GM21367 (cell line): ENCODE measurements around the gene FHL3.

Experiments used
- ATAC-seq: cut with Tn5 transposase; IDR thresholded peaks from one replicate; pipeline ENCODE4 v1.9.1; 2021; ENCODE audit not compliant: unreplicated experiment

Gene FHL3

DNA sequence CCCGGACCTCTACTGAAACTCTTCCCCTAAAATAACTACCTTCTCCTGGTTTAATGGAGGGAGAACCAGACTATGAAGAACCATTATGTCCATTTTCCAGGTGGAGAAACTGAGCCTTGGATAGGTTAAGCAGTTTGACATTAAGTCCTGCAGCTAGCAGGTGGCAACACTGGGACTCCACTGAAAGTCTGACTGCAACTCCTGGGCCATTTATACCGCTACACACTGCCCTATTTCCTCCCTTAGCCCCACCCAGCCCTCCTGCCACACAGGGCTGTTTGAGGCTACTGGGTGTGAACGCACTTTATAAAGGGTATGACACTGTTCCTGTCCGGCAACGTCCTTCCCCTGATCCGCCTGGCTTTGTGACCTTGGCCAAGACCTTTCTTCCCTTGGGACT, 58.0 kb downstream of the FHL3 start:
- no peak for ATAC-seq
